ENCODE data around the gene TMEM232.
"Not testable (repeated sequence)": the region's sequence is repeated elsewhere in the genome, so short reads cannot be mapped to it uniquely, and the experiment has no call there.

The TMEM232 gene
- 0.91 to 3.2 (median 1.5) reads per million in 4 donors for total RNA-seq

GRCh38 chr5:110726249-110727024 is at the start of gene TMEM232:
TSS of gene TMEM232 (minus strand) at chr5:110726671. CDS start at chr5:110667352, 59,319 bp downstream.
- peak; percentile 51 to 75 (median 65) for DNase-seq

GRCh38 chr5:110770286-110770685 is 43.8 kb upstream of the TMEM232 start:
- DNase-seq = no peak

GRCh38 chr5:110769000-110769681 is 42.7 kb upstream of the TMEM232 start:
- DNase-seq = no peak

- DNase-seq = no peak
Measured at GRCh38 chr5:110768138-110768860, 41.8 kb upstream of the TMEM232 start.

GRCh38 chr5:110760158-110760557 is 33.7 kb upstream of the TMEM232 start:
- no peak for DNase-seq

GRCh38 chr5:110757118-110757729 is 30.8 kb upstream of the TMEM232 start:
- DNase-seq = peak in 2 of 5 donors; percentile 11 to 52

GRCh38 chr5:110754181-110754580 is 27.7 kb upstream of the TMEM232 start:
- no peak for DNase-seq

- DNase-seq = peak in 1 of 5 donors; percentile 36
Measured at GRCh38 chr5:110753600-110753999, 27.1 kb upstream of the TMEM232 start.

- peak in 1 of 5 donors; percentile 50 for DNase-seq
Measured at GRCh38 chr5:110752953-110753352, 26.5 kb upstream of the TMEM232 start.

- DNase-seq = peak in 2 of 5 donors; percentile 8 to 88
Measured at GRCh38 chr5:110751902-110752762, 25.7 kb upstream of the TMEM232 start.

GRCh38 chr5:110738812-110739651 is 12.6 kb upstream of the TMEM232 start, which contains the start of gene SLC25A46:
TSS of gene SLC25A46 (plus strand) at chr5:110739007. CDS start at chr5:110739120, 113 bp downstream.
- peak; percentile 73 to 93 (median 81) for DNase-seq

- no peak for DNase-seq
Measured at GRCh38 chr5:110738503-110738811, 12.0 kb upstream of the TMEM232 start.

GRCh38 chr5:110736753-110737152 is 10.3 kb upstream of the TMEM232 start:
- no peak for DNase-seq

GRCh38 chr5:110735556-110735955 is 9.1 kb upstream of the TMEM232 start:
- DNase-seq = no peak

- DNase-seq = no peak
Measured at GRCh38 chr5:110734101-110734500, 7.6 kb upstream of the TMEM232 start.

- DNase-seq = not testable (repeated sequence)
Measured at GRCh38 chr5:110731499-110731898, 5.0 kb upstream of the TMEM232 start.

GRCh38 chr5:110727025-110727314 is 499 bp upstream of the TMEM232 start:
- peak in 1 of 5 donors; percentile 18 for DNase-seq

- DNase-seq = no peak
Measured at GRCh38 chr5:110718311-110718710, 8.2 kb downstream of the TMEM232 start.

- no peak for DNase-seq
Measured at GRCh38 chr5:110716247-110717245, 9.9 kb downstream of the TMEM232 start.

All from T-helper 1 cell (primary cell).